Vagina (tissue), 2 donors: ENCODE measurements around the gene ASTN1.

ENCODE experiments used
- CTCF ChIP-seq, 3 experiments: fragments of 450-650 bp in 2 of 3; fragments of 200-600 bp in 1 of 3; sonication (generic) in 1 of 3; IDR thresholded peaks; one replicate each; pipeline ENCODE4 v1.5.1; 2017 to 2019; ENCODE audit warnings: antibody characterized with exemption in 3 of 3, mild to moderate bottlenecking in 2 of 3, moderate library complexity in 2 of 3
- POLR2A ChIP-seq, 2 donors: fragments of 450-650 bp; IDR thresholded peaks; one replicate each; pipeline ENCODE4 v1.6.1; 2017; ENCODE audit warnings: antibody characterized with exemption in 2 of 2, mild to moderate bottlenecking in 2 of 2, moderate library complexity in 2 of 2
- POLR2AphosphoS5 ChIP-seq, 2 donors: sonication (generic); formaldehyde crosslinking; IDR thresholded peaks; one replicate each; pipeline ENCODE4 v1.9.0; 2017; ENCODE audit warnings: antibody characterized with exemption in 2 of 2, mild to moderate bottlenecking in 2 of 2, low read depth in 1 of 2; ENCODE audit not compliant: insufficient read depth in 1 of 2

- TF ChIP-seq POLR2A (IDR thresholded peaks at IDR 0.05) (no peak), CTCF (IDR thresholded peaks at IDR 0.05) (no peak), POLR2AphosphoS5 (IDR thresholded peaks at IDR 0.05; ENCODE audit: insufficient read depth in 1 of 2, low read depth in 1 of 2) (no peak)
Measured at GRCh38 chr1:177171536-177172123, 7.1 kb upstream of the ASTN1 start.
